SK-N-MC (cell line): ENCODE data around the gene MRPL27.

Source experiments
- EZH2 ChIP-seq: fragments of 200-600 bp; sonication (generic); IDR thresholded peaks from one replicate; pipeline ENCODE4 v1.6.1; 2017; ENCODE audit warnings: antibody characterized with exemption
- POLR2AphosphoS5 ChIP-seq: IDR thresholded peaks from 2 replicates; pipeline ENCODE4 v1.6.1; 2012; ENCODE audit warnings: mild to moderate bottlenecking, low read depth, low read length, borderline replicate concordance

- TF ChIP-seq POLR2AphosphoS5 (no peak), EZH2 (no peak)
Measured at GRCh38 chr17:50382931-50383330, 9.9 kb upstream of the MRPL27 start.
